DMS 273 (cell line): ENCODE measurements around the gene GSTT2B.
A peak's percentile ranks its signal among the peaks of the same experiment; 100 is the strongest.
"Not testable (repeated sequence)": the region's sequence is repeated elsewhere in the genome, so short reads cannot be mapped to it uniquely, and the experiment has no call there.

Experiments used
- DNase-seq: peaks from one replicate; lab custom pipeline; 2025; ENCODE audit not compliant: unreplicated experiment; lab: John Stamatoyannopoulos, UW

GSTT2B gene

DNA sequence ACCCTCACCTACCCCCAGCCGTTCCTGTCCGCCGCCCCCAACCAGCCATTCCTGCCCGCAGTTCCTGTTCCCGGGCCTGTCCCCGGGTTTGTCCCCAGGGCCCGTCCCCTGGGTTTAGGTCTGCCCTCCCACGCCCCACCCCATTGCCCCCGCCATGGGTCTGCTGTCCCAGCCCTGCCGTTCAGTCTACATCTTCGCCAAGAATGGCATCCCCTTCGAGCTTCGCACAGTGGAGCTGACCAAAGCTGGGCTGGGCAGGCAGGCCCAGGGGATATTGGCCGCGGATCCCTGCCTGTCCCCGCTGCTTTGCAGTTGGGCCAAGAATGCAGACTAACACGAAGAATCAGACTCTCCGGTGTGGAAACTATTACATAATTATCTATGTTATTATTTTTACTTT lies 11.2 kb downstream of the GSTT2B start:
- DNase-seq = not testable (repeated sequence)

DNA sequence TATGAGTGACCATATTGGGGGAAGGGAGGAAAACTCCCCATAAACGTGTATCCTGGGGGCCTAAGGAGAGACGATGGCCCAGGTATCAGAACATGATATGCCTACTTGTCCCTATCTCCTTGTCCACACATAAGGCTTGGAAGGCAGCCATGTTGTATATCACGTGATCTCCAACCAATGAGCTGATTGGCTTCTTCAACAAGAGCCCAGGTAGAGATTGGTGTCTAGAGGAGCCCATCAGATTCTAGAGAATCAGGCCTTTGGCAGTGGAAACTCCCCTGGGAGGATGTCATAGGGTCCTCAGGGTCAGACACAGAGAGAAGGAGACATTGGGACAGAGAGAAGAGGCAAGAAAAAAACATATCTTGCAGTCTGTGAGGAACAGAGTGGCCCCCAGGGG lies 13.6 kb downstream of the GSTT2B start:
- DNase-seq = not testable (repeated sequence)

GRCh38 chr22:23940166-23940565 lies 20.8 kb downstream of the GSTT2B start:
- DNase-seq = not testable (repeated sequence)

DNA sequence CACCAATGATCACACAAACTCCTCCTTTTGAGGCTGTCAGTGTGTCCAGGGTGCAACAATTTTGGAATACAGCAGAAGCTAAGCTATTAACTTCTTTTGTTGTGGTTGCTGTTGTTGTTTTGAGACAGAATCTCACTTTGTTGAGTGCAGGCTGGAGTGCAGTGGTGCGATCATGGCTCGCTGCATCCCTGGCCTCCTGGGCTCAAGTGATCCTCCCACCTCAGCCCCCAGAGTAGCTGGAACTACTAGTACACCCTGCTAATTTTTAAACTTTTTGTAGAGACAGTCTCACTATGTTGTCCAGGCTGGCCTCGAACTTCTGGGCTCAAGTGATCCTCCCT lies 22.0 kb downstream of the GSTT2B start:
- DNase-seq = no peak

DNA sequence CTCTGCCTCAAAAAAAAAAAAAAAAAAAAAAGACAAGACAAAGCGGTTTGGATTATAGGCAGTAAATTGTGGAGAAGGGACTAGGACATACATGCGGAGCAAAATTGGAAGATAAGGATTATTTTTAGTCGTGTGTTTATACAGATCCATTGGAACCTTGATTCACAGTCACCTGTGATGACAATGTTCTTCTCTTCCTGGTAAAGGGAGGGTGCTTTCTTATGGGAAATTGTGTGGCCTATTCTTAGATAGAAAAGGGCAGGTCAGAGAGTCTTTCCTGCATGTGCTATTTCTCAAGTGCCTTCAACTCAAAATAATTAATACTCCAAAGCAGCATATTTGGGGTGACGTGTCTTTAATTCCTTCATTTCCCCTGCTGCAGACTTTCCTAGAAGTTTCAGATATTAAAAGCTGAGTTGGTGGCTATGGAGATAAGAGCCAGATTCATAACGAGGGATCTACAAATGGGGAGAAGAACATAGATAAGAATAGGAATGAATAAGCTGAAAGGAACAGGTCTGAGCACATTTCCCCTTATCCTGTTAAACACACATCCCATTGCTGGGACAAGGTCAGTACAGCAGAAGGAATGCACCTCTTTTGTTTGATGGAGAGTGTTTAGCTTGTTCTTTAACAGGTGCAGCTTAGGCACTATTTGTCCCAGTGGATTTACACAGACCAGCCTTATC lies 22.5 kb downstream of the GSTT2B start:
- no peak for DNase-seq

- DNase-seq = no peak
These were observed 34.4 kb downstream of the GSTT2B start for GRCh38 chr22:23926561-23926960.

DNA sequence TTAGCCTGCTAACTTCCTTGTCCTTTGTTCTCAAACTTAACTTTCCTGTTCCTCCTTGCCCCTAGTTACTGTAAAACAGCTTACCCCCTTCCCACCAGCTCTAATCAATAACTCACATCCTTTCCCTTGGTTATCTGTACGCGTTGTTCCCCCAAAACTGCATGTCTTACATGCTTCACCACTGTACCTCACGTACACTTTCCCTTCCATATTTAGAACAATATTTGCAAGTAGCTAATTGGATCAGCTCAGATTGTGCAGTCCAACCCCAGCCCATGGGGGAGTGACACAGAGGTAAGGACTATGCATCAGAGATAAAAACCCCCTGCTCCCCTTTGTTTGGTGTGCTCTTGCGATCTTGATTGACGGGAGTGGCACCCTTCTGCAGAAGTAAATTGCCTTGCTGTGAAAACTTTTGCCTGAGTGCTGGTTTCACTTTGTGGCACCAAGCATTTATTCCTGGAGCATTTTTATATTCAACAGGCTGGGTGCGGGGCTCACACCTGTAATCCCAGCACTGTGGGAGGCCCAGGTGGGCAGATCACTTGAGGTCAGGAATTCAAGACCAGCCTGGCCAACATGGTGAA lies 35.9 kb downstream of the GSTT2B start:
- DNase-seq = no peak

- no peak for DNase-seq
These were observed 38.1 kb downstream of the GSTT2B start for GRCh38 chr22:23922921-23923320.

- not testable (repeated sequence) for DNase-seq
These were observed 39.3 kb downstream of the GSTT2B start for GRCh38 chr22:23921586-23922201.

DNA sequence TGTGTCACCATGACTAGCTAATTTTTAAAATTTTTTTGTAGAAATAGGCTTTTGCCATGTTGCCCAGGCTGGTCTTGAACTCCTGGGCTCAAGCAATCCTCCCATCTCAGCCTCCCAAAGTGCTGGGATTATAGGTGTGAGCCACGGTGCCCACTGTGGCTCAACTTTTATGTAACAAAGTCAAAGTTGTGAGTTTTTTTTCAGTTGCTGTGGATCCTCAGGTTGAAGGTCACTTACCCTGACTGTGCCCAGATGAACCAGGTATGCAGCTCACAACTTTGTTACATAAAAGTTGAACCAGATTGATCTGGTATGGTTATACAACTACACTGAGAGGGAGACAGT lies 40.8 kb downstream of the GSTT2B start:
- DNase-seq = not testable (repeated sequence)

- DNase-seq = no peak
These were observed 45.7 kb downstream of the GSTT2B start for GRCh38 chr22:23915290-23915689.

DNA sequence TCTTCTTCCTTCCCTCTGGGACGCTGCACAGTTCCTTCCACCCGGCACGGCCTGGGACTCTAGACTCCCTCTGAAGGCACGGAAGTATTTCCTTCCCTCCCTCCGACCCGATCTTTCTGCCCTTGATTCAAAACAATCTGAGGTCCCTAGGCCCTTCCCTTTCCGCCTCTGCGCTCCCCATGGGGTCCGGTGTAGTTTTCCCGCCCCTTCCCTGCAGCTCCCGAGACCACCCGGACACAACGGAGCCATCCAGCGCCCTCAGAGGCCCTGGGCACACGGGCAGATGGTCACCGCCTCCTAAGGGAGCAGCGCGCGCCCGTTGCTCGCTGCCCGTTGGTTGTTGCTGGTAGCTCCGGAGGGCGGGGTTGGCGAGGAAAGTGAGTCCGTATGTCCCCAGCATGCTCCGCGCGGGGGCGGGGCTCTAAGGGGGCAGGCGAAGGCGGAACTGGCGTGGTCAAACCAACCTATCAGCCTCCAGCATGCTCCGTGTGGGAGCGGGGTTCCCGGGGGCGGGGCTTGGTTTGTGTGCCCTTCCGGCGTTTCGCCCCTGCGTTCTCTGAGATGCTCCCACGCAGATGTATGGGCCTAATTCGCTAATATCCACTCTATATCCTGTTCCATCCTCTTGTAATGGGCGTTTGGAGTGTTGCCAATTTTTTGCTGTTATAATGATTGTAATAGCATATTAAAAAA lies 47.2 kb downstream of the GSTT2B start:
- DNase-seq = peak; percentile 99

- no peak for DNase-seq
These were observed 47.7 kb downstream of the GSTT2B start for GRCh38 chr22:23913306-23913660.

DNA sequence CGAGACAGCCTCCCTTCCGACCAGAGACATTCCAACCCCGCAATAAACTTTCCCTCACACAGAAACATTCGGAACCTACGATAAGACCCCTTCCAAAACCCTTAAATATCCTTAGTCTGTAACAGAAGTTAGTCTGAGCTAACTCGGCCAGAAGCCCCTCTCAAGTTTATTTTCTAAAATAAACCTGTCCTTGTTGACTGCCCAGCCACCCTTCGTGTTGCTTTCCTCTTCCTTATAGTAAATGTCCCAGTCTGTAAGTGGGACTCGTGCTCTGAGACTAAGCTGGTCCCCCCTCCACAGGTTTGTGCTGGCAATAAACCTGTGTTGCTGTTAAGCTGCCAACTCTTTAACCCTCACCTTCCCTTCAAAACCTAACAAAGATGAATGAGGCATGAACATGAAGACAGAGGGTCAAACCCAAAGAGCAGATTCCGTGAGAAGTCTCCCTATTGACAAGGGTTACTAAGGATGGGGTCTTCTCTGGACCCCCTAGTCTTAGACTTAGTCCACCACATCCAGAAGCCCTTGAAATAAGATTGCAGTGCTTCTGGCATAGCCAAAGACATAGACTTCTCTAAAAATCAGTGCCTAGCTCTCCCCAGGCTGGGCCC lies 48.6 kb downstream of the GSTT2B start:
- no peak for DNase-seq

- DNase-seq = no peak
These were observed 49.5 kb downstream of the GSTT2B start for GRCh38 chr22:23911318-23911980.

GRCh38 chr22:23910496-23911190 lies 50.4 kb downstream of the GSTT2B start:
- DNase-seq = no peak

- DNase-seq = no peak
These were observed 51.6 kb downstream of the GSTT2B start for GRCh38 chr22:23909296-23909898.

DNA sequence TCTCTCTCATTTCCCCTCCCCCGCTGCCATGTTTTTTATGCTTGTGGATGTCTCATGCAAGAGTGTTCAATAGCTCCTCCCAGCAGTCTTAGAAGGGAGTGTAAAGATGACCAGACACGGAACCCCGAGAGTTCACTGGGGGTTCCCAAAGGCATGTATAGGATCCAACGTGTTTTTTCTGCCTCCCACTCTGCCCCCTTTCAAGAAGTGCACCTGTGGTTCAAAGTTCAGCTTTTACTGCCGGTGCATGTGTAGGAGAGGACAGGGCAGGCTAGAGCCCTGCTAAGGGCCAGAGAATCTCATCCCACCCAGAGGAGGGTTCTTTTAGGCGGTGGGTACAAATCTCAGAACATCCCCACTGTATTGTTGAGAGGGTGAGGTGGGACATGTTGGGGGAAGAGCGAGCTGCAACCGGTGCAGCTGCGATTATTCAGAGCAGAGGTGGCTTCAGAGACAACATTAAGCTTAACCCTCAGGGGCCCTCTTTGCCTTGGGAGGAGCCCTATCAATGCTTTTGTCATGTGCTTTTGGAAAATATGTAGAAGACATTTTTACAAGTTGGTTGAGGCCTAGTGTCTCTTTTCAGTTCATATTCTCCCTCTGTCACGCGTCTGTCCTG lies 52.3 kb downstream of the GSTT2B start:
- DNase-seq = no peak

DNA sequence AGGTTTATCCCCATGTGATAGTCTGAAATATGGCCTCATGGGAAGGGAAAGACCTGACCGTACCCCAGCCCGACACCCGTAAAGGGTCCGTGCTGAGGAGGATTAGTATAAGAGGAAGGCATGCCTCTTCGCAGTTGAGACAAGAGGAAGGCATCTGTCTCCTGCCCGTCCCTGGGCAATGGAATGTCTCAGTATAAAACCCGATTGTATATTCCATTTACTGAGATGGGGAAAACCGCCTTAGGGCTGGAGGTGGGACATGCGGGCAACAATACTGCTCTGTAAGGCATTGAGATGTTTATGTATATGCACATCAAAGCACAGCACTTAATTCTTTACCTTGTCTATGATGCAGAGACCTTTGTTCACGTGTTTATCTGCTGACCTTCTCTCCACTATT lies 53.6 kb downstream of the GSTT2B start:
- DNase-seq = not testable (repeated sequence)
